B cell (primary cell): Measurements from ENCODE around the gene TCF23. TPM values are rescaled to one million over a fixed set of nuclear protein-coding genes. Genes with fewer than 3 reads are reported as not detected.

Experiments
- ATAC-seq: fragments of 200-7000 bp; cut with Tn5 transposase; one replicate; pipeline ENCODE4 v1.10.0; 2021; ENCODE audit warnings: low read depth, mild to moderate bottlenecking, moderate number of reproducible peaks, moderate library complexity
- CTCF ChIA-PET: fragments of 350-600 bp; sonication (Branson Sonifier 250); formaldehyde crosslinking; loops from one replicate; lab custom pipeline; 2021; ENCODE audit warnings: antibody characterized with exemption, inconsistent platforms; lab: Charles Lee
- POLR2A ChIA-PET: fragments of 350-600 bp; sonication (Branson Sonifier 250); formaldehyde crosslinking; loops from one replicate; lab custom pipeline; 2021; ENCODE audit warnings: antibody characterized with exemption; lab: Charles Lee
- DNase-seq: peaks from one replicate; pipeline ENCODE4 v3.0.0; 2013
- H2AFZ ChIP-seq: 2 replicates; pipeline ENCODE4 v1.6.1; 2012; ENCODE audit warnings: mild to moderate bottlenecking, low read depth, low read length; ENCODE audit not compliant: insufficient read depth, poor library complexity, severe bottlenecking
- H3K27ac ChIP-seq, 2 donors: 1 replicate in 1 of 2; 2 replicates in 1 of 2; pipeline ENCODE4 v1.5.1; 2012 to 2013; ENCODE audit warnings: low read length in 2 of 2, mild to moderate bottlenecking in 2 of 2, moderate library complexity in 1 of 2
- H3K27me3 ChIP-seq, 4 experiments: fragments of 200-600 bp in 1 of 4; sonication (generic) in 1 of 4; replicated peaks in 1 of 4; 1 replicate in 2 of 4; 2 replicates in 2 of 4; pipeline versions ENCODE4 v1.6.1 to v1.7.0; 2013 to 2016; ENCODE audit warnings: low read length in 3 of 4, mild to moderate bottlenecking in 2 of 4, mixed read lengths in 1 of 4, moderate library complexity in 1 of 4; ENCODE audit not compliant: insufficient read depth in 4 of 4, control insufficient read depth in 3 of 4; ENCODE audit errors: control extremely low read depth in 1 of 4
- H3K36me3 ChIP-seq, 2 experiments: replicated peaks in 1 of 2; 1 replicate in 1 of 2; 2 replicates in 1 of 2; pipeline versions ENCODE4 v1.6.1 to v1.7.1; 2013; ENCODE audit warnings: low read length in 1 of 2; ENCODE audit not compliant: insufficient read depth in 2 of 2, control insufficient read depth in 1 of 2; ENCODE audit errors: control extremely low read depth in 1 of 2, extremely low read depth in 1 of 2
- H3K4me1 ChIP-seq, 2 donors: fragments of 200-600 bp in 1 of 2; sonication (generic) in 1 of 2; 1 replicate in 1 of 2; 2 replicates in 1 of 2; pipeline versions ENCODE4 v1.5.1 to v1.6.1; 2013 to 2017; ENCODE audit warnings: low read length in 2 of 2; ENCODE audit not compliant: control insufficient read depth in 2 of 2, insufficient read depth in 2 of 2
- H3K4me2 ChIP-seq: replicated peaks from 2 replicates; pipeline ENCODE3; 2012; ENCODE audit warnings: mild to moderate bottlenecking, low read depth, low read length; ENCODE audit not compliant: poor library complexity, severe bottlenecking
- H3K4me3 ChIP-seq, 5 experiments: fragments of 200-600 bp in 1 of 5; sonication (generic) in 1 of 5; 1 replicate in 3 of 5; 2 replicates in 2 of 5; pipeline versions ENCODE4 v1.5.1 to v1.7.0; 2011 to 2016; ENCODE audit warnings: low read length in 4 of 5, mild to moderate bottlenecking in 4 of 5, low read depth in 2 of 5, control low read depth in 1 of 5, moderate library complexity in 1 of 5; ENCODE audit not compliant: insufficient read depth in 1 of 5; ENCODE audit errors: control extremely low read depth in 1 of 5, extremely low read depth in 1 of 5
- H3K79me2 ChIP-seq: fragments of 200-600 bp; sonication (generic); one replicate; pipeline ENCODE4 v1.6.0; 2016; ENCODE audit warnings: low read length; ENCODE audit not compliant: control insufficient read depth, insufficient read depth
- H3K9ac ChIP-seq: fragments of 200-600 bp; sonication (generic); 2 replicates; pipeline ENCODE4 v1.6.1; 2017; ENCODE audit warnings: mild to moderate bottlenecking, low read length, moderate library complexity
- H3K9me3 ChIP-seq, 3 donors: one replicate each; pipeline versions ENCODE4 v1.6.1 to v1.7.1; 2013; ENCODE audit warnings: low read length in 2 of 3; ENCODE audit not compliant: control insufficient read depth in 2 of 3, insufficient read depth in 1 of 3; ENCODE audit errors: control extremely low read depth in 1 of 3
- H4K20me1 ChIP-seq: 2 replicates; pipeline ENCODE4 v1.6.0; 2012; ENCODE audit warnings: mild to moderate bottlenecking, low read length; ENCODE audit not compliant: insufficient read depth, control insufficient read depth, poor library complexity, severe bottlenecking
- H3K27ac Mint-ChIP-seq: one replicate; pipeline ENCODE4 v1.8.0; 2021; ENCODE audit warnings: mixed read lengths
- H3K27me3 Mint-ChIP-seq: one replicate; pipeline ENCODE4 v1.8.0; 2021; ENCODE audit warnings: mixed read lengths
- H3K4me1 Mint-ChIP-seq: one replicate; pipeline ENCODE4 v1.8.0; 2021; ENCODE audit warnings: mixed read lengths
- H3K4me3 Mint-ChIP-seq: one replicate; pipeline ENCODE4 v1.8.0; 2021; ENCODE audit warnings: mixed read lengths
- H3K9me3 Mint-ChIP-seq: one replicate; pipeline ENCODE4 v1.8.0; 2022; ENCODE audit warnings: mixed read lengths; ENCODE audit not compliant: insufficient read depth
- EZH2 ChIP-seq: IDR thresholded peaks from 2 replicates; pipeline ENCODE4 v1.6.1; 2012; ENCODE audit warnings: borderline replicate concordance, low read depth, mild to moderate bottlenecking, moderate library complexity, low read length; ENCODE audit not compliant: insufficient read depth, poor library complexity, severe bottlenecking
- WGBS: methylation state at CpG from one replicate; pipeline ENCODE4 v1.1.5; 2013; ENCODE audit warnings: missing lambda C conversion rate; ENCODE audit not compliant: insufficient coverage; 5-methylcytosine and 5-hydroxymethylcytosine counted together
- intact Hi-C: fragments of 100-400 bp; cut with micrococcal nuclease; formaldehyde crosslinking; loops from one replicate; pipeline ENCODE4 v1.10.0; 2022
- polyA plus RNA-seq: library from polyadenylated mRNA; depleted of rRNA; stranded (reverse); fragments of >200 nt; gene quantifications from 2 replicates; pipeline ENCODE4 v1.2.3, GENCODE V29; 2012
- total RNA-seq, 2 donors: library from RNA; stranded (reverse); fragments of 120-200 nt in 1 of 2; gene quantifications; 1 replicate in 1 of 2; 2 replicates in 1 of 2; pipeline versions ENCODE4 v1.2.3 to v1.2.4, GENCODE V29; 2013 to 2022
- TF ChIP-seq, protein P1 (sequence below): fragments of 200-600 bp; IDR thresholded peaks from one replicate; pipeline ENCODE4 v1.8.0; 2022; ENCODE audit warnings: antibody characterized with exemption, mild to moderate bottlenecking

The TCF23 gene
- total and polyA plus RNA-seq, 2 donors (not counting 1 experiment from before 2014, with no cell fraction given) = 0.10 TPM; not detected in 1

DNA sequence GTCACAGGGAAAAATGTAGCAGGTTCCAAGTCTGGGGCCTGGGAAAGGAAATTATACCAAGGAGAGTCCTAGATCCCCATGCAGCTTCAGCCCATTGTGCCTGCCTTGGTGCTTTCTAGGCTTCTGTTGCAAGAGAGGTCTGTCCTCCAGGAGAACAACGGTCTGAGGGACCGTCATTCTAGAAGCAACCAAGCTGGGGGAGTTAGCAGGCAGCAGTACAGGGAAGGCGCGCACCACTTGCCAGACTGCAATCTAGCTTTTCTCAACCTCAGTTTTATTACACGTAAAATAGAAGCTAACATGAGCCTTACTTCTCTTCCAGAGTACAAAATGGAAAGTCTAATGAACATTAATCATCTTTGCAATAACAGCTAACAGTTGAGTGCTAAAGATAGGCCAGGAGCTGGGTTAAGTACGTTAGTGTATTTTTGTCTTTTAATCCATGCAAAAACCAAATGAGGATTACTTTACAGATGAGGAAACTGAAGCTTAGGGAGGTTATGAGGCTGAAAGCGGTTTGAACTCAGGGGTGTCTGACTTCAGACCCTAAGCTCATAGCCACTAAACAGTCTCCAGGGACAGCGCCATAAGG, 1.9 kb downstream of the TCF23 start:
- no peak overlapping the region for H2AFZ ChIP-seq
- no peak overlapping the region for H3K27ac ChIP-seq
- Mint-ChIP-seq H3K9me3 (no peaks in the 10 kb centered on the region), H3K27ac (no peak overlapping the region), H3K4me3 (no peak overlapping the region), H3K27me3 (peaks cover 14% of the 10 kb centered on the region), H3K4me1 (no peaks in the 10 kb centered on the region)
- no peaks in the 10 kb centered on the region for H3K9me3 ChIP-seq
- H3K79me2 ChIP-seq = no peaks in the 10 kb centered on the region
- no peak overlapping the region for H3K9ac ChIP-seq
- H3K4me3 ChIP-seq = no peak overlapping the region
- no peak for ATAC-seq
- ChIA-PET CTCF (interaction anchor here (0.6 to 2.3 kb wide), 4 partner anchors 20 to 179 kb away, joined by 3 to 10 read pairs (median 4); no protein-coding TSS in a partner anchor), POLR2A (interaction anchor here (0.5 kb wide), 1 partner anchor 1086 kb away, joined by 6 read pairs; no protein-coding TSS in a partner anchor)
- TF ChIP-seq, protein P1, sequence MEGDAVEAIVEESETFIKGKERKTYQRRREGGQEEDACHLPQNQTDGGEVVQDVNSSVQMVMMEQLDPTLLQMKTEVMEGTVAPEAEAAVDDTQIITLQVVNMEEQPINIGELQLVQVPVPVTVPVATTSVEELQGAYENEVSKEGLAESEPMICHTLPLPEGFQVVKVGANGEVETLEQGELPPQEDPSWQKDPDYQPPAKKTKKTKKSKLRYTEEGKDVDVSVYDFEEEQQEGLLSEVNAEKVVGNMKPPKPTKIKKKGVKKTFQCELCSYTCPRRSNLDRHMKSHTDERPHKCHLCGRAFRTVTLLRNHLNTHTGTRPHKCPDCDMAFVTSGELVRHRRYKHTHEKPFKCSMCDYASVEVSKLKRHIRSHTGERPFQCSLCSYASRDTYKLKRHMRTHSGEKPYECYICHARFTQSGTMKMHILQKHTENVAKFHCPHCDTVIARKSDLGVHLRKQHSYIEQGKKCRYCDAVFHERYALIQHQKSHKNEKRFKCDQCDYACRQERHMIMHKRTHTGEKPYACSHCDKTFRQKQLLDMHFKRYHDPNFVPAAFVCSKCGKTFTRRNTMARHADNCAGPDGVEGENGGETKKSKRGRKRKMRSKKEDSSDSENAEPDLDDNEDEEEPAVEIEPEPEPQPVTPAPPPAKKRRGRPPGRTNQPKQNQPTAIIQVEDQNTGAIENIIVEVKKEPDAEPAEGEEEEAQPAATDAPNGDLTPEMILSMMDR = no peak
- H4K20me1 ChIP-seq = no peaks in the 10 kb centered on the region
- intact Hi-C loops = no loop called here
- H3K27me3 ChIP-seq = peaks cover 0 to 7% (median 0%) of the 10 kb centered on the region in 4 experiments
- DNase-seq = no peak
- no peaks in the 10 kb centered on the region for H3K4me1 ChIP-seq
- WGBS = 94% methylated on average over 3 of the region's 8 CpGs
- no peaks in the 10 kb centered on the region for H3K36me3 ChIP-seq
- no peak overlapping the region for H3K4me2 ChIP-seq

DNA sequence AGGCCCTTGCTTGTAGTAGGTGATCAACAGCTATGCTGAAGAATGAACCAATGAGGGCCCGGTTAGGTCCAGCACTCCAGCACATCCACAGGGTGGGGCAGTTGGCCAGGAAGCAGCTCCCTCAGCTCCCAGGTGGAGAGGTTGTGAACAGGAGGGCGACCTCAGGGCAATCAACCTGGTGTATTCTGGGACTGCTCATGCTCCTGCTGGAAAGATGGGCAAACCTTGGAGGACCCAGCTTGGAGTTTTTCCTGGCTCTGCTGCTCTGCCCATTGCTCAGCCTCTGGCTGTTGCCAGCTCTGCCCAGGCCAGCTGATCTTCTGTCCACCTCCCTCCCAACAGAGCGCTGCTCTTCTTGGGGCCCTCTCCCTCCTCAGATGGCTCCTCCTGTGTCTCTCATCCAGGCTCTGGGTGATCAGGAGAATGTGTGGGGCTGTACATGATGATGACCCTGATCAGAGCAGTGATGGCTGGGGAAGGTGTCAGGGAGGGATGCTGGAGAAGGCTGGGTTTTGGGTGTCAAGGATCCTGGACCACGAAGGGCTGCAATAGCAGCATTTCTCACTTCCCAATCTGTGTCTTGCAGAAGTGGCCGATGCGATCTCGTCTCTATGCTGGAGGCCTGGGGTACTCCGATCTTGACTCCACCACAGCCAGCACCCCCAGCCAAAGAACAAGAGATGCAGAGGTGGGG, 3.4 kb downstream of the TCF23 start:
- Mint-ChIP-seq H3K4me3 (no peak overlapping the region), H3K27me3 (peaks cover 9% of the 10 kb centered on the region), H3K9me3 (no peaks in the 10 kb centered on the region), H3K27ac (no peak overlapping the region), H3K4me1 (no peaks in the 10 kb centered on the region)
- TF ChIP-seq EZH2 = no peak
- TF ChIP-seq, protein P1 = no peak
- Histone ChIP-seq H3K9me3 (no peaks in the 10 kb centered on the region), H3K36me3 (no peaks in the 10 kb centered on the region), H3K4me1 (no peaks in the 10 kb centered on the region), H3K79me2 (no peaks in the 10 kb centered on the region), H3K9ac (no peak overlapping the region), H2AFZ (no peak overlapping the region), H3K4me3 (no peak overlapping the region), H3K27ac (no peak overlapping the region), H4K20me1 (no peaks in the 10 kb centered on the region), H3K4me2 (no peak overlapping the region), H3K27me3 (peaks cover 0 to 7% (median 0%) of the 10 kb centered on the region in 4 experiments)
- ChIA-PET CTCF (interaction anchor here (1.2 to 2.3 kb wide), 2 partner anchors 18 to 47 kb away, joined by 4 to 10 read pairs; no protein-coding TSS in a partner anchor), POLR2A (no interaction called here)
- 86% methylated on average over 6 of the region's 8 CpGs for WGBS
- ATAC-seq = no peak
- DNase-seq = no peak
- intact Hi-C loops = no loop called here
